OCI-LY3 (cell line): Measurements from ENCODE around the gene RAI1.

Source experiments
- CTCF ChIP-seq: fragments of 200-600, 300-600 bp; sonication (generic); IDR thresholded peaks from 2 replicates; pipeline ENCODE4 v1.5.1; 2014; ENCODE audit warnings: antibody characterized with exemption, low read length, low read depth
- EZH2phosphoT487 ChIP-seq: fragments of 200-600 bp; shearing (Covaris generic); IDR thresholded peaks from 2 replicates; pipeline ENCODE4 v1.6.1; 2018; ENCODE audit warnings: antibody characterized with exemption, mixed run types, low read depth

- TF ChIP-seq CTCF = 0 out of 2 replicates have a peak, but pooled peaks have one; percentile 4
- no peak for TF ChIP-seq EZH2phosphoT487
These were observed 71.0 kb downstream of the RAI1 start for GRCh38 chr17:17752089-17752820.
